ENCODE measurements around the gene CEACAM16.

DNA sequence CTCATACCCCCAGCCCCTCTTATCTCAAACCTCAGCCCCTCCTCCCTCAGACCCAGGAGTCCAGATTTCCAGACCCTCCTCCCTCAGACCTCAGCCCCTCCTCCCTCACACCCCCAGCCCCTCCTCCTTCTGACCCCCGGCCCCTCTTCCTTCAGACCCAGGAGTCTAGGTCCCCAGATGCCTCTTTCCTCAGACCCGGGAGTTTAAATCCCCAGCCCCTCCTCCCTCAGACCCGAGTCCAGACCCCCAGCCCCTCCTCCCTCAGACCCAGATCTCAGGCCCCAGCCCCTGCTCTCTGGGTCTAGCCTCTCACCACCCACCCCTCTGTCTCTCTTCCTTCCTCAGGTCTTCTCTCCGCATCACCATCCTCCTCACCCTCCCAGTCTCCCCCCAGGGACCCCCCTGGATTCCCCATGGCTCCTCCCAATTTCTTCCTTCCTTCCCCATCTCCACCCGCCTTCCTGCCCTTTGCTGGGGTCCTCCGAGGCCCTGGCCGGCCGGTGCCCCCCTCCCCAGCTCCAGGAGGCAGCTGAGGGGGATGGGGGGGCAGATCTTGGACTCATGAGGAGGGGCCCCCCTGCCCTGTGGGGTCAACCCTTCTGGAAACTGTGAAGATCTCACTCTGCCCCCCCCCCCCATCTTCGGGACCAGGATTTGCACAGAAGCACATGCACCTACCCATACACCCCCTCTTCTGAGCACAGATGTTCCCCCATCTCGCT is 60.3 kb downstream of the CEACAM16 start:
- TF ChIP-seq, protein P1, sequence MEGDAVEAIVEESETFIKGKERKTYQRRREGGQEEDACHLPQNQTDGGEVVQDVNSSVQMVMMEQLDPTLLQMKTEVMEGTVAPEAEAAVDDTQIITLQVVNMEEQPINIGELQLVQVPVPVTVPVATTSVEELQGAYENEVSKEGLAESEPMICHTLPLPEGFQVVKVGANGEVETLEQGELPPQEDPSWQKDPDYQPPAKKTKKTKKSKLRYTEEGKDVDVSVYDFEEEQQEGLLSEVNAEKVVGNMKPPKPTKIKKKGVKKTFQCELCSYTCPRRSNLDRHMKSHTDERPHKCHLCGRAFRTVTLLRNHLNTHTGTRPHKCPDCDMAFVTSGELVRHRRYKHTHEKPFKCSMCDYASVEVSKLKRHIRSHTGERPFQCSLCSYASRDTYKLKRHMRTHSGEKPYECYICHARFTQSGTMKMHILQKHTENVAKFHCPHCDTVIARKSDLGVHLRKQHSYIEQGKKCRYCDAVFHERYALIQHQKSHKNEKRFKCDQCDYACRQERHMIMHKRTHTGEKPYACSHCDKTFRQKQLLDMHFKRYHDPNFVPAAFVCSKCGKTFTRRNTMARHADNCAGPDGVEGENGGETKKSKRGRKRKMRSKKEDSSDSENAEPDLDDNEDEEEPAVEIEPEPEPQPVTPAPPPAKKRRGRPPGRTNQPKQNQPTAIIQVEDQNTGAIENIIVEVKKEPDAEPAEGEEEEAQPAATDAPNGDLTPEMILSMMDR (IDR thresholded peaks at IDR 0.05; ENCODE audit: insufficient read depth, low read length), result no peak
- TF ChIP-seq GABPA (IDR thresholded peaks at IDR 0.05; ENCODE audit: low read depth), result no peak
- TF ChIP-seq, protein P2, sequence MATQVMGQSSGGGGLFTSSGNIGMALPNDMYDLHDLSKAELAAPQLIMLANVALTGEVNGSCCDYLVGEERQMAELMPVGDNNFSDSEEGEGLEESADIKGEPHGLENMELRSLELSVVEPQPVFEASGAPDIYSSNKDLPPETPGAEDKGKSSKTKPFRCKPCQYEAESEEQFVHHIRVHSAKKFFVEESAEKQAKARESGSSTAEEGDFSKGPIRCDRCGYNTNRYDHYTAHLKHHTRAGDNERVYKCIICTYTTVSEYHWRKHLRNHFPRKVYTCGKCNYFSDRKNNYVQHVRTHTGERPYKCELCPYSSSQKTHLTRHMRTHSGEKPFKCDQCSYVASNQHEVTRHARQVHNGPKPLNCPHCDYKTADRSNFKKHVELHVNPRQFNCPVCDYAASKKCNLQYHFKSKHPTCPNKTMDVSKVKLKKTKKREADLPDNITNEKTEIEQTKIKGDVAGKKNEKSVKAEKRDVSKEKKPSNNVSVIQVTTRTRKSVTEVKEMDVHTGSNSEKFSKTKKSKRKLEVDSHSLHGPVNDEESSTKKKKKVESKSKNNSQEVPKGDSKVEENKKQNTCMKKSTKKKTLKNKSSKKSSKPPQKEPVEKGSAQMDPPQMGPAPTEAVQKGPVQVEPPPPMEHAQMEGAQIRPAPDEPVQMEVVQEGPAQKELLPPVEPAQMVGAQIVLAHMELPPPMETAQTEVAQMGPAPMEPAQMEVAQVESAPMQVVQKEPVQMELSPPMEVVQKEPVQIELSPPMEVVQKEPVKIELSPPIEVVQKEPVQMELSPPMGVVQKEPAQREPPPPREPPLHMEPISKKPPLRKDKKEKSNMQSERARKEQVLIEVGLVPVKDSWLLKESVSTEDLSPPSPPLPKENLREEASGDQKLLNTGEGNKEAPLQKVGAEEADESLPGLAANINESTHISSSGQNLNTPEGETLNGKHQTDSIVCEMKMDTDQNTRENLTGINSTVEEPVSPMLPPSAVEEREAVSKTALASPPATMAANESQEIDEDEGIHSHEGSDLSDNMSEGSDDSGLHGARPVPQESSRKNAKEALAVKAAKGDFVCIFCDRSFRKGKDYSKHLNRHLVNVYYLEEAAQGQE (IDR thresholded peaks at IDR 0.05; ENCODE audit: insufficient replicate concordance, low read depth), result no peak
- no peak for TF ChIP-seq POLR2AphosphoS5 (IDR thresholded peaks at IDR 0.05; ENCODE audit: low read depth)
